Brain microvascular endothelial cell (primary cell): ENCODE measurements around the gene VILL.

ENCODE experiments used
- DNase-seq: peaks from one replicate; pipeline ENCODE4 v3.0.0-alpha.2; 2020
- H3K27ac ChIP-seq: fragments of 250-450 bp; sonication (Bioruptor Pico); 2 replicates; pipeline ENCODE4 v1.5.1; 2020; ENCODE audit warnings: mild to moderate bottlenecking, moderate library complexity
- H3K27me3 ChIP-seq: fragments of 250-450 bp; sonication (Bioruptor Pico); replicated peaks from 2 replicates; pipeline ENCODE4 v1.5.1; 2020; ENCODE audit warnings: mild to moderate bottlenecking
- H3K36me3 ChIP-seq: fragments of 250-450 bp; sonication (Bioruptor Pico); replicated peaks from 2 replicates; pipeline ENCODE4 v1.5.1; 2020; ENCODE audit warnings: mild to moderate bottlenecking
- H3K4me3 ChIP-seq: 2 replicates; pipeline ENCODE4 v1.5.1; 2011; ENCODE audit warnings: low read depth, mild to moderate bottlenecking, control low read depth, low read length, moderate library complexity
- in situ Hi-C: cut with HindIII; loops from 2 replicates; pipeline ENCODE4 v1.10.0; 2017; ENCODE audit warnings: low sequenced_read_pairs, low pct_ligation_motif_present
- TF ChIP-seq, protein P1 (sequence below): IDR thresholded peaks from 2 replicates; pipeline ENCODE4 v1.5.1; 2011; ENCODE audit warnings: low read depth, mild to moderate bottlenecking, moderate library complexity, low read length, control low read depth, inconsistent platforms; ENCODE audit errors: missing control alignments

VILL gene

DNA sequence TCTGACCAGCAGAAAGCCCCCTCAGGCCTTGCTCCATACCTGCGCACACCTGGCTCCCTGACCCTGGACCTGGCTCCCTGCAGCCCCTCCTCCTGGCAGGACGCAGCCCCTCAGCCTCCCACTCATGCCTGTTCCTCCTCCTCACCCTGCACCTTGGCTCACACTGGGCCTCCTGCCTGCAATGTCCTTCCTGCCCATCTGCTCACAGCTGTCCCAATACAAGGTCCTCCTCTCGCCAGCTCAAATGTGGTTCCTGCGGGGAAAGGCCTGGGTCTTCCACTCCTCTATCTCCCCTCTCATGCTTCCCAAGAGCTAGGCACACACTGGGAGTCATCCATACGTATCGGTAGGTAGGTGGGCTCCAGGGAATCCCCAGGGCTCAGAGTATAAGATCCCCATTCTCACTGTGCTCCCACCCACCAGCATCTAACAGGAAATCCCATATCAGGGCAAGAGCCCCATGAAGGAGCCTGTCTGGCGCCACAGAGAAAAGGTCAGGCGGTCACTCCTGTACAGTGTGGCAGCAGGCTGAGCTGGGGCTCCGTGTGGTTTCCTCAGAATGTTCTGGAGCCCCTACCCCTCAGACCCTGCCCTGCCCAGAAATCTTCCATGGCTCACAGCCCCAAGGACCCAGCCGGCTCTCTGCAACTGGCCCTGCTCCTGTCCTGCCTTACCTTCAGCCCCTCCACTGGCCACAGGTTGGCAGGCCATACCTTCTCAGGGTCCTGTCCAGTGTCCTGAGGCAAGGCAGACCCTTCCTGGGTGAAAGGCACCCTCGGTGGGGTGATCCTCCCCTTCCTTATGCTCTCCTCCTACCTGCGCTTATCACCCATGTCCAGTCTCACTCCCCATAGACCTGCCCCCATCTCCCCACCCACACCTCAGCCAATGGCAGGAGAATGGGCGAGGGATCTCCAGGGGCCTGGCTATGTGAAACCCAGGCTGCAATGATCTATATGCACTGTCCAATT is 28.0 kb downstream of the VILL start:
- TF ChIP-seq, protein P1, sequence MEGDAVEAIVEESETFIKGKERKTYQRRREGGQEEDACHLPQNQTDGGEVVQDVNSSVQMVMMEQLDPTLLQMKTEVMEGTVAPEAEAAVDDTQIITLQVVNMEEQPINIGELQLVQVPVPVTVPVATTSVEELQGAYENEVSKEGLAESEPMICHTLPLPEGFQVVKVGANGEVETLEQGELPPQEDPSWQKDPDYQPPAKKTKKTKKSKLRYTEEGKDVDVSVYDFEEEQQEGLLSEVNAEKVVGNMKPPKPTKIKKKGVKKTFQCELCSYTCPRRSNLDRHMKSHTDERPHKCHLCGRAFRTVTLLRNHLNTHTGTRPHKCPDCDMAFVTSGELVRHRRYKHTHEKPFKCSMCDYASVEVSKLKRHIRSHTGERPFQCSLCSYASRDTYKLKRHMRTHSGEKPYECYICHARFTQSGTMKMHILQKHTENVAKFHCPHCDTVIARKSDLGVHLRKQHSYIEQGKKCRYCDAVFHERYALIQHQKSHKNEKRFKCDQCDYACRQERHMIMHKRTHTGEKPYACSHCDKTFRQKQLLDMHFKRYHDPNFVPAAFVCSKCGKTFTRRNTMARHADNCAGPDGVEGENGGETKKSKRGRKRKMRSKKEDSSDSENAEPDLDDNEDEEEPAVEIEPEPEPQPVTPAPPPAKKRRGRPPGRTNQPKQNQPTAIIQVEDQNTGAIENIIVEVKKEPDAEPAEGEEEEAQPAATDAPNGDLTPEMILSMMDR, result no peak
- H3K27me3 ChIP-seq, result no peaks in the 10 kb centered on the region
- DNase-seq, result no peak
- in situ Hi-C loops, result no loop called here
- no peak overlapping the region for H3K27ac ChIP-seq
- H3K4me3 ChIP-seq, result no peak overlapping the region
- H3K36me3 ChIP-seq, result peaks cover 3% of the 10 kb centered on the region

GRCh38 chr3:38019658-38020341 is 29.2 kb downstream of the VILL start:
- TF ChIP-seq, protein P1, result no peak
- H3K4me3 ChIP-seq, result no peak overlapping the region
- DNase-seq, result no peak
- no peak overlapping the region for H3K27ac ChIP-seq
- peaks cover 3% of the 10 kb centered on the region for H3K36me3 ChIP-seq
- in situ Hi-C loops, result no loop called here
- no peaks in the 10 kb centered on the region for H3K27me3 ChIP-seq

DNA sequence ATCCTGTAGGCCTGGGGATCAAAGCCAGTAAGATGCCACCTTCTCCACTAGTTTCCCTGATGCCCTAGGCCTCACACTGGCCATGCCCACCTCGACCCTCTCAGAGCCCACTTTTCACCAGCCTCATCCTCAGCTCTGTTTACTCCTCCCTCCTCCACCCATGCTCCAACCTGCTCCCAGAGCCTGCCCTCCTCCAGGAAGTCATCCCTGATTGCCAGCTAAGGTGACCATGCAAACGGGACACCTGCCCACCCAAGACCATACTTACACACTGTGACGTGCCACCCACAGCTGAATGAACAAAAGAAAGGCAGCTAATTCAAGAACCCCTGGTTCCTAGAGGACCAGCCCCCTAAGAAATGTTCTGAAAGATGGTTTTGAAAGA is 29.7 kb downstream of the VILL start:
- Histone ChIP-seq H3K4me3 (no peak overlapping the region), H3K36me3 (peaks cover 3% of the 10 kb centered on the region), H3K27ac (no peak overlapping the region), H3K27me3 (no peaks in the 10 kb centered on the region)
- no peak for DNase-seq
- TF ChIP-seq, protein P1, result no peak
- in situ Hi-C loops, result no loop called here

GRCh38 chr3:38021196-38021595 is 30.6 kb downstream of the VILL start:
- DNase-seq, result no peak
- H3K27ac ChIP-seq, result no peak overlapping the region
- H3K27me3 ChIP-seq, result no peaks in the 10 kb centered on the region
- in situ Hi-C loops, result no loop called here
- H3K4me3 ChIP-seq, result no peak overlapping the region
- TF ChIP-seq, protein P1, result no peak
- H3K36me3 ChIP-seq, result peaks cover 2% of the 10 kb centered on the region

DNA sequence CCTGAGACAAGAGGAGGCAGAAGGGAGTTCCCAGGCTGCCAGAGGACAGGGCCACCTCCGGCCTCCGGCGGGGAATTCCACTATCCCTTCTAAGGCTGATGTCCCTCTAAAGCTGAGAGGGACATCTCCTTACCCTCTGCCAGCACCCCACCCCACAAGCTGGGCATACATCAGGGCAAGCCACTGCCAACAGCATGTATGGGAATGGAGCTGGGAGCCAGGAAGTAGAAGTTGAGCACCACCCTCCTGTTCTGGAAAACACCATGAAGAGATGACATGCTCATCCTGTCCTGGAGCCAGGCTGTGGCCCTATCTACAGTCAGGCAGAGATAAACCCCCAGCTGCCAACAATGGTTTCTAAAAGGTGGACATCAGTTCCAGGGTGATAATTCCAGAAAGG is 31.7 kb downstream of the VILL start:
- in situ Hi-C loops, result no loop called here
- DNase-seq, result no peak
- H3K36me3 ChIP-seq, result no peaks in the 10 kb centered on the region
- no peak overlapping the region for H3K4me3 ChIP-seq
- TF ChIP-seq, protein P1, result no peak
- H3K27ac ChIP-seq, result no peak overlapping the region
- H3K27me3 ChIP-seq, result no peaks in the 10 kb centered on the region
